ENCODE results near the gene CNGA3. TPM values are rescaled to one million over a fixed set of nuclear protein-coding genes. Genes with fewer than 3 reads are reported as not detected.

The CNGA3 gene
- total RNA-seq, 4 donors from 2014 or later = 1.7 to 3.0 (median 2.2) TPM; not detected in 1

DNA sequence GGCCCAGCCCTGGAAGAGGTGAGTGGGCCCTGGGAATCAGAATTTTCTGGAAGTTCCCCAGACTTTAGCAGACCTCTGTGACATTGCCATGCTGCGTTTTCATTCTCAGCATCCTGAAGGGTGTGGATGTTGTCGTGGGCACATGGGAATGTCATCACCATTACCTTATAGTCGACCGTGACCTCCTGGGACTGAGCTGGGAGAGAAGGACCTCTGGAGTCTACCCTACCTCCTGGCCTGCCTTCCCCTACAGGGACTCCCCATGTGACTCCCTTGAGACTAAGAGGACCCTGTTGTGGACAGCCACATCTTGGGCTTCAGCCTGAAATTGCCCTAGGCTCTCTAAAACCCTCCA, 43.0 kb downstream of the CNGA3 start:
- Histone ChIP-seq H3K27ac (no peak overlapping the region), H3K4me1 (no peaks in the 10 kb centered on the region), H3K36me3 (no peaks in the 10 kb centered on the region), H3K4me3 (no peak overlapping the region), H3K9me3 (no peaks in the 10 kb centered on the region), H3K27me3 (no peaks in the 10 kb centered on the region)
- no peak for DNase-seq
- TF ChIP-seq, protein P1, sequence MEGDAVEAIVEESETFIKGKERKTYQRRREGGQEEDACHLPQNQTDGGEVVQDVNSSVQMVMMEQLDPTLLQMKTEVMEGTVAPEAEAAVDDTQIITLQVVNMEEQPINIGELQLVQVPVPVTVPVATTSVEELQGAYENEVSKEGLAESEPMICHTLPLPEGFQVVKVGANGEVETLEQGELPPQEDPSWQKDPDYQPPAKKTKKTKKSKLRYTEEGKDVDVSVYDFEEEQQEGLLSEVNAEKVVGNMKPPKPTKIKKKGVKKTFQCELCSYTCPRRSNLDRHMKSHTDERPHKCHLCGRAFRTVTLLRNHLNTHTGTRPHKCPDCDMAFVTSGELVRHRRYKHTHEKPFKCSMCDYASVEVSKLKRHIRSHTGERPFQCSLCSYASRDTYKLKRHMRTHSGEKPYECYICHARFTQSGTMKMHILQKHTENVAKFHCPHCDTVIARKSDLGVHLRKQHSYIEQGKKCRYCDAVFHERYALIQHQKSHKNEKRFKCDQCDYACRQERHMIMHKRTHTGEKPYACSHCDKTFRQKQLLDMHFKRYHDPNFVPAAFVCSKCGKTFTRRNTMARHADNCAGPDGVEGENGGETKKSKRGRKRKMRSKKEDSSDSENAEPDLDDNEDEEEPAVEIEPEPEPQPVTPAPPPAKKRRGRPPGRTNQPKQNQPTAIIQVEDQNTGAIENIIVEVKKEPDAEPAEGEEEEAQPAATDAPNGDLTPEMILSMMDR (IDR thresholded peaks at IDR 0.05) = no peak
- no peak for TF ChIP-seq POLR2A (IDR thresholded peaks at IDR 0.05)

DNA sequence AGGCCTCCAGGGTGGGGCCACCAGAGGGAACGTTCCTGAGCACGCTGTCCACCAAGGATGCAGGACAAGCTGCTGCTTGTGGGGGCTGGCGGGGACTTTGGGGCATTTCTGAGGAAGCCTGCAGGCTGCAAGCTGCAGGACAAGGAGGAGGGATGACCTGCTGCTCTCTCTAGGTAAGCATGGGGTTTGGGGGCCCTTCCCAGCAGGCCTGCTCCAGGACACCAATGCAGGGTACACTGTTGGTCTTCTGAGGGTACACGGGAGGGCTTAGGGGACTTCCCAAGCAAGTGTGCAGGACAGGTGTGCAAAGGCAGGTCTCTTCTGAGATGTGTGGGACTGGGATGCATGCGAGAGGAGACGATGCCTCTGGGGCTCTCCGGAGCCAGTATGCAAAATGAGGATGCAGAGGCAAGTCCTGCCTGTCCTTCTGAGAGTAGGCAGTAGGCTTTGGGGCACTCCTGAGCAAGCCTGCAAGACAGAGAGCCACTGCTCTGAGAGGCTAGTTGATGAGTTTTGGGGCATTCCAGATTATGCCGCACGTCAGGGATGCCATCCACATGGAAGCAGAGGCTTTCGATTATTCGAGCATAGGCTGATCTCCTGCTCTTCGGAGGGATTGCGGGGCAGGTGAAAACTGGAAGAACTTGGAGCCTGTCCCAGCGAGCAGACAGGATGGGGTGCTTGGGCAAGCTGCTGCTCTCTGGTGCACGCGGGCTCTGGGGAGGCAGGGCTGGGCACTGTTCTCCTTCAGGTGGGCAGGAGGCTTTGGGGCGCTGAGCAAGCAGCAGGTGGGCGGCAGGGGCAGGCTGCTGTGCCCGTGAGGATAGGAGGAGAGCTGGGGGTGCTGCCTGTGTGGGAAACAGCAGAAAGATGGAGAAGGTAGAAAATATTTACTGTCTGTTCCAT, 44.6 kb downstream of the CNGA3 start:
- Histone ChIP-seq H3K27me3 (no peaks in the 10 kb centered on the region), H3K36me3 (no peaks in the 10 kb centered on the region), H3K9me3 (no peaks in the 10 kb centered on the region), H3K4me1 (no peaks in the 10 kb centered on the region), H3K4me3 (no peak overlapping the region), H3K27ac (no peak overlapping the region)
- no peak for DNase-seq
- TF ChIP-seq, protein P1 (IDR thresholded peaks at IDR 0.05) = no peak
- TF ChIP-seq POLR2A (IDR thresholded peaks at IDR 0.05) = no peak

DNA sequence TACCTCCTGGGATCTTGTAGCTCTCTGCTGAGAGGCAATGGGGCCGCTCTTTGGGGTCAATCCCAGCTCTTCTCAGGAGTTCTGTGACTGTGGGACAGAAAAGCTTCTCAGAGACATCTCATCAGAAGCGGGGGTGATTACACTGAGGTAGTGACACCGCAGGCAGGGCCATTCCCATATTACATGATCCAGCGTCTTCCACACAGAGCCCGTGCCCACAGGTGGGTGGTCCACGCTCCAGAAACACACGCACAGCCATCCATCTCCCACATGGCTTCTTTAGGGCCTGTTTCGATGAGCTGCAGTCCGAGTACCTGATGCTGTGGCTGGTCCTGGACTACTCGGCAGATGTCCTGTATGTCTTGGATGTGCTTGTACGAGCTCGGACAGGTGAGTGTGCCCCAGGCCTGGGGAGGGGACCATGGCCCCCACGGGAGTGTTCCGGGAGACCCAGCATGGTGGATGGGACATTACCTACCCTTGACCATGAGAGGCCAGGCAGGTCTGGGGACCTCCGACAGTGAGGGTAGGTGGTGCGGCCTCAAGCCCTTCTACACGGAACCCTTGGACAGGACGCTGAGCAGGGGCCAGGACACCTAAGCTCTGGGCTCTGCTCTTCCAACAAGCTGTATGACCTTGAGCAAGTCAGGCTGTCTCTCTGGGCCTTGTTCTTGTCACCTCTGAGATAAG, 45.5 kb downstream of the CNGA3 start:
- Histone ChIP-seq H3K27me3 (no peaks in the 10 kb centered on the region), H3K36me3 (no peaks in the 10 kb centered on the region), H3K27ac (no peak overlapping the region), H3K4me1 (no peaks in the 10 kb centered on the region), H3K4me3 (no peak overlapping the region), H3K9me3 (no peaks in the 10 kb centered on the region)
- DNase-seq = no peak
- TF ChIP-seq, protein P1 (IDR thresholded peaks at IDR 0.05) = no peak
- TF ChIP-seq POLR2A (IDR thresholded peaks at IDR 0.05) = no peak

DNA sequence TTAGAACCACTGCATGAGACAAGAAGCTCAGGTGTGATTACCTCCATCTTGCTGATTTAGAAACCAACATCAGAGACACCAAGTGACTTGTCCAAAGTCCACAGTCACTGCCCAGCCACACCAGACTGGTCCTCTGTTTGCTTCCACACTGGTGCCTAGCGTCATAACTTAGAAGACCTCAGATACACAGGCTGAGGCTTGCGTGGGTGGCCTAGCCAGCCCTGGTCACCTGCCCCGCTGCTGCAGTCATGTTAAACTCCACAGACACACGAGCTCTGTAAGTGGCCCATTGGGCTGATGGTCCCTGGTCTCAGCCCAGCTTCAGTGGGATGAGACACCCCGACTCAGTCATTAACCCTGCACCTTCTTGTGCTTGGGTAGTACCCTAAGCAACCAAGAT, 47.1 kb downstream of the CNGA3 start:
- TF ChIP-seq POLR2A (IDR thresholded peaks at IDR 0.05) = no peak
- TF ChIP-seq, protein P1 (IDR thresholded peaks at IDR 0.05) = no peak
- Histone ChIP-seq H3K9me3 (no peaks in the 10 kb centered on the region), H3K36me3 (no peaks in the 10 kb centered on the region), H3K4me3 (no peak overlapping the region), H3K27me3 (no peaks in the 10 kb centered on the region), H3K4me1 (no peaks in the 10 kb centered on the region), H3K27ac (no peak overlapping the region)
- DNase-seq = no peak

DNA sequence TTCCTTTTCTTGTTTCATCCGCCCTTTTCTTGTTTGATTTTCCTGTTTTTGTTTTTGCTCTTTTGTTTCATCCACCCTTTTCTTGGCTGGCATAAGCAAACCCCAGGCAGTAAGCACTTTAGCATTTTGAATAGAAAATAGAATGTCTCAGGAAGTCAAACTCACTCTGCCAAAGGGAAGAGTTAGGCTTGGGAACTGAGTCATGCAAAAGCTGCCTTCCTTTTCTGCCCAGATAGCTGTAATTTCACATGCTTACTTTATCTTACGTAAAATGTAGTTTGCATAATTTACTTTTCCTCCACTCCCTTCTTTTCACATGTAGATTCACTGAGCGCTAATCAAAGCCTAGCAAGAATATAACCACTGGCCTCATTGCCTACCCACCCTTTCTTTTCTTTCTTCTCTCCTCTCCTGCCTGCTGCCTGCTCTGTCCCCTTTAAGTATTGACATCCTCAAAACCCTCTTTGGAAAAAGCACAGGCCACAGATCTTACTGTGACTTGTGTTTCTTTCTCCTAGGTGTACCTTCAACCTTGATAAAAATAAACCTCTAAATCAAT, 48.4 kb downstream of the CNGA3 start:
- no peak for DNase-seq
- no peak overlapping the region for H3K4me3 ChIP-seq
- no peaks in the 10 kb centered on the region for H3K9me3 ChIP-seq
- H3K36me3 ChIP-seq = no peaks in the 10 kb centered on the region
- H3K27ac ChIP-seq = no peak overlapping the region
- no peaks in the 10 kb centered on the region for H3K27me3 ChIP-seq
- H3K4me1 ChIP-seq = no peaks in the 10 kb centered on the region
- no peak for TF ChIP-seq POLR2A (IDR thresholded peaks at IDR 0.05)
- TF ChIP-seq, protein P1 (IDR thresholded peaks at IDR 0.05) = no peak
